ENCODE measurements around the gene MCUB.

The MCUB gene

DNA sequence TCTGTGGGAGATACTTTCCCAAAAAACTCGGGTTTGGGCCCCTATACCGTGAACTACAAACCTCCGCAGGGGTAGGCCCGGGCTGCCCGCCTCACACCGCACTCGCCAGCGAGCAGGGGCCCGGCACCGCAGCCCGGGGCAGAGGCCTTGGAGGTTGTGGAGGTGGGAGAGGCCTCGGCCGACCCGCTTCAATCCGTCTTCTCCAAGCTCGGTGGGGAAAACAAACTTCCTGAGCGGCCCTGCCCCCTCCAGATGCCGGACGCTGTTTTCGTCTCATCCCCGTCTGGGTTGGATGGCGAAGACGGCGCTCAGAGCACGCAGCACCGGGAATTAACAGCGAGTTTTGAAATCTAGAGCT is 442 bp upstream of the MCUB start:
- peaks cover 8% of the 10 kb centered on the region for H3K9me3 ChIP-seq (ENCODE audit: severe bottlenecking)
- peak; percentile 45 for DNase-seq
- H3K4me3 ChIP-seq (ENCODE audit: low read depth, low read length), result peak overlapping the region; percentile 60
- H3K27me3 ChIP-seq (ENCODE audit: insufficient read depth, low read depth, severe bottlenecking), result no peaks in the 10 kb centered on the region
- H3K27ac ChIP-seq, result peak overlapping the region; percentile 52
- H3K36me3 ChIP-seq, result no peaks in the 10 kb centered on the region
- TF ChIP-seq, protein P1, sequence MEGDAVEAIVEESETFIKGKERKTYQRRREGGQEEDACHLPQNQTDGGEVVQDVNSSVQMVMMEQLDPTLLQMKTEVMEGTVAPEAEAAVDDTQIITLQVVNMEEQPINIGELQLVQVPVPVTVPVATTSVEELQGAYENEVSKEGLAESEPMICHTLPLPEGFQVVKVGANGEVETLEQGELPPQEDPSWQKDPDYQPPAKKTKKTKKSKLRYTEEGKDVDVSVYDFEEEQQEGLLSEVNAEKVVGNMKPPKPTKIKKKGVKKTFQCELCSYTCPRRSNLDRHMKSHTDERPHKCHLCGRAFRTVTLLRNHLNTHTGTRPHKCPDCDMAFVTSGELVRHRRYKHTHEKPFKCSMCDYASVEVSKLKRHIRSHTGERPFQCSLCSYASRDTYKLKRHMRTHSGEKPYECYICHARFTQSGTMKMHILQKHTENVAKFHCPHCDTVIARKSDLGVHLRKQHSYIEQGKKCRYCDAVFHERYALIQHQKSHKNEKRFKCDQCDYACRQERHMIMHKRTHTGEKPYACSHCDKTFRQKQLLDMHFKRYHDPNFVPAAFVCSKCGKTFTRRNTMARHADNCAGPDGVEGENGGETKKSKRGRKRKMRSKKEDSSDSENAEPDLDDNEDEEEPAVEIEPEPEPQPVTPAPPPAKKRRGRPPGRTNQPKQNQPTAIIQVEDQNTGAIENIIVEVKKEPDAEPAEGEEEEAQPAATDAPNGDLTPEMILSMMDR (IDR thresholded peaks at IDR 0.05; ENCODE audit: low read depth, low read length), result no peak

DNA sequence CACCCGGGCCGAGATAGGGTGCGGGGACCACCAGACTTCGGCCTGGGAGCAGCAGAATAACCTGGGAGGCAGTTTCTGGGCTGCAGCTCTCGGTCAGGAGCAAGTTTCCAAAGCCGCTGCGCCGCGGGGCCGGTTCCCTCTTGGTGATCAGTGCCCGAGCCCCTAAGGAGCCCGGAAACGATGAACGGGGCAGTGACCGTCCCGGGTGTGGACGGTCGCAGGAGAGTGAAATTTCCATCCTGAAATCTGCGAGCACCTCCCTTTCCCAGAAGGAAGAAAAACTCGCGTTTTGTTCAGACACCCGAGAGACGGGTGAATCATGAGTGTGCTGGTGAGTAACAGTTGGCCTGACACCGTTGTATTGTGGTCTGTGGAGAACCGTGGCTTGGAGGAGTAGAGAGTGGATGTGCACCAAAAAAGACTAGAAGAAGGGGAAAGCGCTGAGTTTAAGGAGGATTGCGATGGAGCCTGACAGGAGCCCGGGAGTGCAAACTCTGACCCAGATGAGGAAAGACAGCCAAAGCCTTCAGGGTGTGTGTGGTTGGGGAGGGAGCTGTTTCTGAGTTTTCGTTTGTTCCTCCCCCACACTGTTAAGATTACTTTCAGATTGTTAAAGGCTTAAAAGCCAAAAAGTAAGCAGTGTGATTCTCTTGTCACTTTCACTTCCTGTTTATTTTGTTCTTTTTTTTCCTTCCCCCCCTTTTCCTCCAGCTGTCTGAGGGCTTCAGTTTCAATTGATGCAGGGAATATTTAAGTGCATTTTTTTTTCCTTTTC is 828 bp downstream of the MCUB start:
- Histone ChIP-seq H3K27me3 (ENCODE audit: insufficient read depth, low read depth, severe bottlenecking) (no peaks in the 10 kb centered on the region), H3K36me3 (no peaks in the 10 kb centered on the region), H3K27ac (peak overlapping the region; percentile 11; the same call in 1 of the 2 replicates), H3K4me3 (ENCODE audit: low read depth, low read length) (peak overlapping the region; percentile 60), H3K9me3 (ENCODE audit: severe bottlenecking) (peaks cover 8% of the 10 kb centered on the region)
- TF ChIP-seq, protein P1 (IDR thresholded peaks at IDR 0.05; ENCODE audit: low read depth, low read length), result no peak
- DNase-seq, result peak; percentile 38

DNA sequence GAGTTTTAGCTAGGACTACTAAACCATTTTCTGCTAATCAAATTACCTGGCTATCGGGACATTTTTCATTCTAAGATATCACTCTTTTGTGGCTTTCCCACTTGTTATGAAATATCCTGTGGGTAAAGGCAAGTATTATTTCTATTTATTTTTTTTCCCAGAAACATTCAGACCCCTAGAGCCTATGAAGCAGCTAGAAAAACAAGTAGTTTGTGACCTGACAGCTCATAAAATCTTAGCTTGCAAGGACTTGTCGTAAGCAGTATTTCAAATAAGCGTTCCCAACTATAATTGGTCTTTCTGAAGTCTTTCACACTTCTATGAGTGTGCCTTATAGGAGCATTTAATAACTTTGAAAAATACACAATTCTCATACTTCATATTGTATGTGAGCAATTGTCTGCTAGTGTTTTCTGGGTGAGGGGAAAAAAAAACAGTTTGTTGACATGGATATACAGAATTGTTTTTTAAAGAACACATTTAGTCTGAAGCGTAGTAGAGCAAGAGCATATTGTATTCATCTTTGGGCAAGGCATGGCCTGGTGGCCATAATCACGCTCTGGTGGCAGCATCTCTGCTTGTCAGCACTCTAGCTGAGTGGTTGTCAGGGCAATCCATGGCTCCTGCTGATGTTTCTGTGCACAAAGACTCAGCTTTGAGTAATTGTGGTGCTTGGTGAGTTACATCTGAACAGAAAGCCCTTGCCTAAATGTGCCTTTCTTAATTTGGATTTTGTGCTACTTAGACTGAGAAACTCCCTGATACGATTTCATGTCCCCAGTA is 2.6 kb downstream of the MCUB start:
- TF ChIP-seq, protein P1 (IDR thresholded peaks at IDR 0.05; ENCODE audit: low read depth, low read length), result no peak
- peaks cover 6% of the 10 kb centered on the region for H3K9me3 ChIP-seq (ENCODE audit: severe bottlenecking)
- H3K36me3 ChIP-seq, result no peaks in the 10 kb centered on the region
- H3K27me3 ChIP-seq (ENCODE audit: insufficient read depth, low read depth, severe bottlenecking), result no peaks in the 10 kb centered on the region
- no peak for DNase-seq
- no peak overlapping the region for H3K27ac ChIP-seq
- H3K4me3 ChIP-seq (ENCODE audit: low read depth, low read length), result no peak overlapping the region

DNA sequence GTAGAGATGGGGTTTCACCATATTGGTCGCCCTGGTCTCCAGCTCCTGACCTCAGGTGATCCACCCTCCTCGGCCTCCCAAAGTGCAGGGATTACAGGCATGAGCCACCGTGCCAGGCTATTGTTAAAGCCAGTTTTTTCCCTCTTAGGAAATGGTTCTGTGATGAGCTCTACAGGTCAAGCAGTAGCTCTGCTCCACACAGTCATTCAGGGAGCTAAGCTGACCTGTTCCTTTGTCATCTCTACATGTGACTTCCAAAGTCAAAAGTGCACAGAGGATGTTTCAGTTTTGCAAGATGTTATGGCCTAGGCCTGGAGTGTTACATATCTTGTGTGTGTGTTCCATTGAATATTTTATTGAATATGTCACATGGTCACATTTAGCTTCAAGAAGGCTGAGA is 11.4 kb downstream of the MCUB start:
- Histone ChIP-seq H3K36me3 (no peaks in the 10 kb centered on the region), H3K4me3 (ENCODE audit: low read depth, low read length) (no peak overlapping the region), H3K9me3 (ENCODE audit: severe bottlenecking) (no peaks in the 10 kb centered on the region), H3K27ac (no peak overlapping the region), H3K27me3 (ENCODE audit: insufficient read depth, low read depth, severe bottlenecking) (no peaks in the 10 kb centered on the region)
- TF ChIP-seq, protein P1 (IDR thresholded peaks at IDR 0.05; ENCODE audit: low read depth, low read length), result no peak
- no peak for DNase-seq

DNA sequence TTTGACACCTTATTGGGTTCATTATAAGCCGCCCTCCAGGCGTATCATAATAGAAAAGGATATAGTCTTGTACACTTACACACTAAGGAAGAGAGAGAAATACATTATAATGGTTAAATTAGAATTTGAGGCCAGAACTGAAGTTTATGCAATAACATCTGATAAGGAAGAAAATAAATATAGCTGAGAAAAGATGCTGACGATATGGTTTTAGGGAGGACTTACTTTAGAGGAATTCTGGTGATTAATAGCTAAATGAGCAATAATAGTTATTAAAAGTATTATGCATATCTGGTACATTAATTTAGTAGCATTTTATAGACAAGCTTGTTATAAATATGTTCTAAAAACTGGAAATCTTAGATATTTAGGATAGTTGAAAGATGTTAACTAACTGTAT is 12.1 kb downstream of the MCUB start:
- TF ChIP-seq, protein P1 (IDR thresholded peaks at IDR 0.05; ENCODE audit: low read depth, low read length), result no peak
- no peaks in the 10 kb centered on the region for H3K27me3 ChIP-seq (ENCODE audit: insufficient read depth, low read depth, severe bottlenecking)
- no peak overlapping the region for H3K4me3 ChIP-seq (ENCODE audit: low read depth, low read length)
- DNase-seq, result no peak
- H3K9me3 ChIP-seq (ENCODE audit: severe bottlenecking), result no peaks in the 10 kb centered on the region
- H3K27ac ChIP-seq, result no peak overlapping the region
- no peaks in the 10 kb centered on the region for H3K36me3 ChIP-seq
